Measurements from ENCODE around the gene C6orf132. TPM values are rescaled to one million over a fixed set of nuclear protein-coding genes. Genes with fewer than 3 reads are reported as not detected.

C6orf132 gene
- total RNA-seq, 2 donors from 2014 or later: 0.54 to 2.4 TPM

DNA sequence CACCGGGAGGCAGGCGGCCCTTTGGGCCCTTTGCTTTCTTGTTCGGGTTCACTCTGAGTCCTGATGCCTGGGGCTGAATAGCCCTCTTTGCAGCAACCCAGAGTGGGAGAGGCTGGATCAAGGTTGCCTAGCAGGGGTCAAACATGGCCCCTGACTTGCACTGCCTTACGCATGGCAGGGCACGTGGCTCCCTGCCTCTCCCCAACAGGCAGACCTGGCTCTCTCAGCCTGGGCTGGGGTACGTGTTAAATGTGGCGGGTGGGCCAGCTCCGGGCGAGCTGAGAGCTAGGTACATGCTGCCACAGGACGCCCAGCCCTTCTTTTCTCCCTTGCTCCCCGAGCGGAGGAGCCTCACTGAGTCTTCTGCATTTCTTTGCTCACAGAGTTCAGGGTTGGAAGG lies 7.3 kb downstream of the C6orf132 start:
- no peaks in the 10 kb centered on the region for H3K9me3 ChIP-seq
- no peak overlapping the region for H3K4me3 ChIP-seq
- DNase-seq (ENCODE audit: low spot score): no peak
- TF ChIP-seq, protein P1, sequence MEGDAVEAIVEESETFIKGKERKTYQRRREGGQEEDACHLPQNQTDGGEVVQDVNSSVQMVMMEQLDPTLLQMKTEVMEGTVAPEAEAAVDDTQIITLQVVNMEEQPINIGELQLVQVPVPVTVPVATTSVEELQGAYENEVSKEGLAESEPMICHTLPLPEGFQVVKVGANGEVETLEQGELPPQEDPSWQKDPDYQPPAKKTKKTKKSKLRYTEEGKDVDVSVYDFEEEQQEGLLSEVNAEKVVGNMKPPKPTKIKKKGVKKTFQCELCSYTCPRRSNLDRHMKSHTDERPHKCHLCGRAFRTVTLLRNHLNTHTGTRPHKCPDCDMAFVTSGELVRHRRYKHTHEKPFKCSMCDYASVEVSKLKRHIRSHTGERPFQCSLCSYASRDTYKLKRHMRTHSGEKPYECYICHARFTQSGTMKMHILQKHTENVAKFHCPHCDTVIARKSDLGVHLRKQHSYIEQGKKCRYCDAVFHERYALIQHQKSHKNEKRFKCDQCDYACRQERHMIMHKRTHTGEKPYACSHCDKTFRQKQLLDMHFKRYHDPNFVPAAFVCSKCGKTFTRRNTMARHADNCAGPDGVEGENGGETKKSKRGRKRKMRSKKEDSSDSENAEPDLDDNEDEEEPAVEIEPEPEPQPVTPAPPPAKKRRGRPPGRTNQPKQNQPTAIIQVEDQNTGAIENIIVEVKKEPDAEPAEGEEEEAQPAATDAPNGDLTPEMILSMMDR (IDR thresholded peaks at IDR 0.05): no peak
- H3K4me1 ChIP-seq (ENCODE audit: control insufficient read depth in 1 of 2, low read depth in 2 of 2): no peaks in the 10 kb centered on the region
- no peak for ATAC-seq (ENCODE audit: insufficient number of reproducible peaks, low FRiP score, low read depth)
- H3K36me3 ChIP-seq: no peaks in the 10 kb centered on the region
- no peaks in the 10 kb centered on the region for H3K27me3 ChIP-seq (replicated peaks; ENCODE audit: insufficient read depth)
- H3K27ac ChIP-seq: no peak overlapping the region

DNA sequence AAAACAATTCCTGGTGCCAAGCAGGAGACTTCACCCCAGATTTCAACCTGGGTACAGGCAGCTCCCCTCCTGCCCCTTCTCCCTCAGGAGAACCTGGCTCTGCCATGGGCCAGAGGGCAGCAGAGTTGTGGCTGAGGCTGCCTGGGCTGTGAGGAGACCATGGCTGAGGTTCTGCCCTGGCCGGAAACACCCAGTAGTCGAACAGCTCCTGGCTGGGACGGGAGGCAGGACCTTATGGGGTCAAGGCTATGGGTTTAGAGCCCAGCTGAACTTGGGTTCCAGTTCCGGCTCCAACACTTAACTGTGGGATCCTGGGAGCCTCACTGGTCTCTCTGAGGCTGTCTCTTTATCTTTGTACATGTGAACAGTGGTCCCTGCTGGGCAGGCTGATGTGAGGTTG lies 8.5 kb downstream of the C6orf132 start:
- ATAC-seq (ENCODE audit: insufficient number of reproducible peaks, low FRiP score, low read depth) (no peak), DNase-seq (ENCODE audit: low spot score) (no peak)
- H3K4me3 ChIP-seq: no peak overlapping the region
- no peaks in the 10 kb centered on the region for H3K36me3 ChIP-seq
- no peaks in the 10 kb centered on the region for H3K4me1 ChIP-seq (ENCODE audit: control insufficient read depth in 1 of 2, low read depth in 2 of 2)
- H3K9me3 ChIP-seq: no peaks in the 10 kb centered on the region
- TF ChIP-seq, protein P1 (IDR thresholded peaks at IDR 0.05): no peak
- H3K27ac ChIP-seq: no peak overlapping the region
- H3K27me3 ChIP-seq (replicated peaks; ENCODE audit: insufficient read depth): no peaks in the 10 kb centered on the region

DNA sequence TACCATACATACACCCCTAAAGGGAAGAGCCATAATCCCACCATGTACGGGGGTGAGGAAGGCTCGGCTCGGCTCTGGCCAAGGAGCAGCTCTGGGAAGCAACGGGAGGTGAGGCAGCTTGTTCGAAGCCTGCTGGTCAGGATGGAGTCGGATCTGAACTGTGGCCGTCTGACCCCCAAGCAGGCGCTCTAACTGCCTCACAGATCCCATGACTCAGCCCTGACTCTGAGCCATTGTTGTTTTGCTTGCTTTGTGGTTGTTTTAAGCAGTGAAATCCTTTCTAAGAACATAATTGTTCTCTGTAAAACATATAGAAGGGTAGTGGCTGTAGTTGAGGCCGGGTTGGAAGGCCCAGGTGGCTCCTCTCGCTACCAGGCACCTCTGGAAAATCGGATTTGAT lies 10.9 kb downstream of the C6orf132 start:
- Histone ChIP-seq H3K27ac (no peak overlapping the region), H3K9me3 (no peaks in the 10 kb centered on the region)

DNA sequence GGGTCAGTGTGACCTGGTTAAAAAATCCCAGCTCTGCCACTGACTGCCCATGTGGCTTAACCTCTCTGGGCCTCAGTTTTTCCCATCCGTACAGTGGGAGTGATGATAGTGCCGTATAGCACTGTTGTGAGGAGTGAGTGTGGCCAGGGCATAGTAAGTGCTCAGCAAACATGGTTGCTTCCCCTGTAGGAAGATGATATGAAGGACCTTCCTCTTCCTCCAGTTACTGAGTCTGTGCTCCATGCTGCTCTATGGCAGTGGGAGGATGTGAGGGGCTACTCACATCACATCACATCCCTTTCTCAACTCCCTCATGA lies 13.1 kb downstream of the C6orf132 start:
- Histone ChIP-seq H3K27ac (no peak overlapping the region), H3K9me3 (no peaks in the 10 kb centered on the region), H3K36me3 (no peaks in the 10 kb centered on the region), H3K4me1 (ENCODE audit: control insufficient read depth in 1 of 2, low read depth in 2 of 2) (no peaks in the 10 kb centered on the region), H3K27me3 (replicated peaks; ENCODE audit: insufficient read depth) (no peaks in the 10 kb centered on the region), H3K4me3 (no peak overlapping the region)
- no peak for DNase-seq (ENCODE audit: low spot score)
- TF ChIP-seq, protein P1 (IDR thresholded peaks at IDR 0.05): no peak
- no peak for ATAC-seq (ENCODE audit: insufficient number of reproducible peaks, low FRiP score, low read depth)

More for the DNA sequence above, 10.9 kb downstream of the C6orf132 start:
- Histone ChIP-seq H3K27me3 (replicated peaks; ENCODE audit: insufficient read depth) (no peaks in the 10 kb centered on the region), H3K36me3 (no peaks in the 10 kb centered on the region), H3K4me3 (no peak overlapping the region), H3K4me1 (ENCODE audit: control insufficient read depth in 1 of 2, low read depth in 2 of 2) (no peaks in the 10 kb centered on the region)
- no peak for ATAC-seq (ENCODE audit: insufficient number of reproducible peaks, low FRiP score, low read depth)
- TF ChIP-seq, protein P1 (IDR thresholded peaks at IDR 0.05): no peak
- no peak for DNase-seq (ENCODE audit: low spot score)

DNA sequence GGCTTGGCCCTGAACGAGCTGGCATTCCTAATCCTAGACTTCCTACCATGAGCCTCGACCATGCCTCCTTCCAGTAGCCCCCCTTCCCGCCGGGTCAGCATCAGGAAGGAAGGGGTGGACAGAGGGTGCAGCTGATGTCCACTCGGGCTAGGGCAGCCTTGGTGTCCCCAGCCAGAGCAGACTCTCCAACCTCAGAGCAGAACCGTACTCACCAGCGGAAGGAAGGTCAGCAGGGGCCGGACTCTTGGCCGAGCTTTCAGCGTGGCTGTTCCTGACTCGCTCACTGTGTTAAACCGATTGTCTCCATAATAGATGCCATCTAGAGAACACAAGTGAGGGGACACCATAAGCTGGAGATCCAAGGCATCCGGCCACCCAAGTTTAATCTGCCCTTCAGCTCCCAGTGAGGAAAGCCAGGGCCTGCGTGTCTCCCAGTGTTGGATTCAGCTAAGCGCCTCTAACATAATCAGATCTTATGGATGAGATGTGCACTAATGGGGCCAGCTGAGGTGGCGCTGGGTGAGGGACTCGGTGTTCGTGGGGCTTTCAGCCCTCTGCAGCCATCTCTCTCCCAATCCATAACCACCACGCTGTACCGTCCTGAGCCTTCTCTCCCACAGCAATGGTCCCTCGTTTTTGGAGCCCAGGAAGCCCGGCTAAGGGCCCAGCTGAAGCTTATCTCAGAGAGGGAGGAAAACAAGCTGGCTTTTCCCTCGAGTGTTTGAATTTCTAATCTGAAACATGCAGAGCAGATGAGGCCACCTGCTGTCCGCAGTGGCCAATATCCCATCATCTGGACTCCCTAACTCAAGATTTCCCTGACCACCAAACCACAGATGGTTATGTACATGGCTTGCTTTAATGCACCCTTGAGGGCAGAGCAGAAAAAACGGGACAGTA lies 13.7 kb downstream of the C6orf132 start:
- Histone ChIP-seq H3K27ac (no peak overlapping the region), H3K36me3 (no peaks in the 10 kb centered on the region), H3K27me3 (replicated peaks; ENCODE audit: insufficient read depth) (no peaks in the 10 kb centered on the region), H3K9me3 (no peaks in the 10 kb centered on the region), H3K4me3 (no peak overlapping the region), H3K4me1 (ENCODE audit: control insufficient read depth in 1 of 2, low read depth in 2 of 2) (no peaks in the 10 kb centered on the region)
- ATAC-seq (ENCODE audit: insufficient number of reproducible peaks, low FRiP score, low read depth) (no peak), DNase-seq (ENCODE audit: low spot score) (no peak)
- TF ChIP-seq, protein P1 (IDR thresholded peaks at IDR 0.05): no peak
